Activated CD8-positive, alpha-beta memory T cell treated with anti-CD3 and anti-CD28 coated beads, Interleukin-2, amount 10 ng/mL, durations not matched to agents 7 days and 5 days (primary cell): ENCODE results near the gene CFAP58. TPM values are rescaled to one million over a fixed set of nuclear protein-coding genes. Genes with fewer than 3 reads are reported as not detected.

ENCODE experiments used
- total RNA-seq, 2 experiments: library from RNA; stranded (reverse); gene quantifications; one replicate each; pipeline ENCODE4 v1.2.3, GENCODE V29; 2021

The CFAP58 gene
- total RNA-seq, 2 experiments from 2014 or later: 0.56 to 0.64 TPM

Other genes with a start within 250 kb of the CFAP58 start
- 10 to 100 TPM; 14.9 to 17.4 TPM for gene SFR1, start 231.7 kb upstream of the CFAP58 start, total RNA-seq
- not detected for gene CFAP43, start 121.5 kb upstream of the CFAP58 start, total RNA-seq
- gene GSTO1, start 98.9 kb upstream of the CFAP58 start, total RNA-seq: 100 to 1,000 TPM; 128 to 161 TPM
- gene GSTO2, start 84.6 kb upstream of the CFAP58 start, total RNA-seq: 1 to 10 TPM in 1 of 2 experiments, under 1 TPM in 1; 0.96 to 1.3 TPM
- gene ITPRIP, start 15.4 kb upstream of the CFAP58 start, total RNA-seq: 10 to 100 TPM; 21.6 to 21.9 TPM